ENCODE results near the gene MAN2A1.

Gene MAN2A1

DNA sequence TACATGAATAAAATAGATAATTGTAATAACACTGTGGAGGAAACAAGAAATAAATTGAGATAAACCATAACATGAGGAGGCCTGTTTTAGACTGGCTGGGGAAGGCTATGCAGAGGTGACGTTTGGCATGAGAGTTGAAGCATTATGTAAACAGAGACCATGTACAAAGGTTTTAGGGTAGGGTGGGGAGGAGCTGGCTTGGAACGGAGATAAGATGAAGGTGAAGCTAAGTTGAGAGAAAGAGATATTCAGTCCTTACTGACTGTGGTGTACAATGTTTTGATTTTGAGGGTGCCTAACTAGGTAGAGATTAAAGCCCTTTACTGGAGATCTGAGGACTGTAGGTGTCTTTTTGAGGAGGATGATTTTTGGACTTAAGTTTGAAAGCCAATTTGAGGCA lies 17.8 kb downstream of the MAN2A1 start:
- DNase-seq (ENCODE audit: low spot score) = no peak

GRCh38 chr5:109708813-109709212 lies 19.1 kb downstream of the MAN2A1 start:
- DNase-seq (ENCODE audit: low spot score) = no peak

DNA sequence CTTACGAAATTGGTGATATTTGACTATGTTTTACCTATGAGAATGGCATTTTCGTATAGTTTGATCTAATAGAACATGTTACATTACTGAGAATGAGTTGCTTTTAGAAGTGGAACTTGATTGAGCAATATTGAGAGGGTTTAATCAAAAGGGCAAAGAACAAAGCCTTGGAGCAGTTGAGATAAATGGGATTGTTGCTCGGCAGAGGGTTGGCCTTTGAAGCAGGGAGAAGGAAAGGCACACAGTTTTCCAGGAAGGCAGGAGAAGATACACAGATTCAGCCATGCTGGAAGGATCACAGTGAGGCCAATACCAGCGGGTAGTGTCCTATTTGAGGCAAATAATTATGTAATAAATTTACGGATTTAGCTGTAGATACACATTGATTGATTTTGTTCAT lies 19.5 kb downstream of the MAN2A1 start:
- DNase-seq (ENCODE audit: low spot score) = no peak

- no peak for DNase-seq (ENCODE audit: low spot score)
Measured at GRCh38 chr5:109711673-109712072, 21.9 kb downstream of the MAN2A1 start.

GRCh38 chr5:109713453-109713852 lies 23.7 kb downstream of the MAN2A1 start:
- no peak for DNase-seq (ENCODE audit: low spot score)

GRCh38 chr5:109714592-109714991 lies 24.9 kb downstream of the MAN2A1 start:
- no peak for DNase-seq (ENCODE audit: low spot score)

GRCh38 chr5:109718216-109718615 lies 28.5 kb downstream of the MAN2A1 start:
- no peak for DNase-seq (ENCODE audit: low spot score)

DNA sequence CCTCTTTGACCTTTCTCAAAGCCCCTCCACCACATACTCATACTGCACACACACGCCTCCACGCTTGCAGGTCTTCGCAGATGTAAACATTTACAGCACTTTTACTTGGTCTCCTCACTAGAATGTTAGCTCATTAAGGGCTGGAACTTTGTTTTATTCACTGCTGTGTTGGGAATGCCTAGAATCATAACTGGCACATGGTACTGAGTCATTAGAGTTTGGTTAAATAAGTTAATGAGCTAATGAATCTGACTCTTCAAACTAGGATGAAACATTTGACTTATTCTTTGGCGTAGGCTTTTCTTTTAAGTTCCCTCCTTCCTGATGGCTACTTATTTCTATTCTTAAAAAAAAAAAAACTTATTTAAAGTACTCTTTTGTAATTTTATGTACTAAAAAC lies 28.9 kb downstream of the MAN2A1 start:
- DNase-seq (ENCODE audit: low spot score) = no peak

GRCh38 chr5:109719978-109720377 lies 30.3 kb downstream of the MAN2A1 start:
- DNase-seq (ENCODE audit: low spot score) = no peak

- no peak for DNase-seq (ENCODE audit: low spot score)
Measured at GRCh38 chr5:109721741-109722140, 32.0 kb downstream of the MAN2A1 start.

- no peak for DNase-seq (ENCODE audit: low spot score)
Measured at GRCh38 chr5:109723606-109724005, 33.9 kb downstream of the MAN2A1 start.

GRCh38 chr5:109725135-109725534 lies 35.4 kb downstream of the MAN2A1 start:
- DNase-seq (ENCODE audit: low spot score) = no peak

GRCh38 chr5:109739741-109740728 lies 50.3 kb downstream of the MAN2A1 start:
- DNase-seq (ENCODE audit: low spot score) = no peak

DNA sequence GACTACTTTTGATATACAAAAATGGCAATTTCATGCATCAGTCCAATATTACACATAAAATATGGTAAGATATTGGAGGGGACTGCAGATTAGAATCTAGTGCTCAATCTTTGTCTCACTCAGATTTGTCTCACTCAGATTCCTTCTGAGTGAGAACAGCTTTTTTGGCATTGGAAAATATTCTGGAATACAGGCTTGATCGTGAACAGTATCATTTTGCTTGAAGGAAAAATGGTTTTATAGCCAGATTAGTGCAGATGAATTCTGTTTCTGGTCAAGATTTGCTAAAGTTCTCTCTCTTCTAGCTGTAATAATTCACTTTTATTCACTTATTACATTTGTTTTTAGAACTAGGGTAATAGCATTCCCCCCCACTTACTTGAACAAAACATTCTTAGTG lies 51.2 kb downstream of the MAN2A1 start:
- DNase-seq (ENCODE audit: low spot score) = no peak

- no peak for DNase-seq (ENCODE audit: low spot score)
Measured at GRCh38 chr5:109741390-109741789, 51.7 kb downstream of the MAN2A1 start.

GRCh38 chr5:109743041-109743531 lies 53.4 kb downstream of the MAN2A1 start:
- DNase-seq (ENCODE audit: low spot score) = no peak

GRCh38 chr5:109743770-109744212 lies 54.1 kb downstream of the MAN2A1 start:
- DNase-seq (ENCODE audit: low spot score) = no peak

DNA sequence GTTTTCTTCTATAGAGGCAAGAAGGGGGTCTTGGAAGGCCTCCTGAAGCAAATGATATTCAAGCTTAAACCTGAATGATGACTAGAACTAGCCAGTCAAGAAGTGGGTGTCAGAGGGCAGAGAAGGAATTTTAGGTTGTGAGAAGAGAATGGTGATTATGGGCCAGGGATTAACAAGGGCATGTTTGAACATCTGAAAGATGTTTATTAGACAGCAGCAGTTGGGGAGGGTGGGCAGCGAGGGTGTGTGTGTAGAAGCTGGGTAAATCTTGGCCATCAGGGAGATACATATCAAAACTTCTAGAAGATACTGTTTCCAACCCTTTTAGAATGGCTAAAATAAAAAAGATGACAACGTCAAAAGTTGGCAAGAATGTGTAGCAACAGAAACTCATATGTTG lies 54.5 kb downstream of the MAN2A1 start:
- DNase-seq (ENCODE audit: low spot score) = no peak

DNA sequence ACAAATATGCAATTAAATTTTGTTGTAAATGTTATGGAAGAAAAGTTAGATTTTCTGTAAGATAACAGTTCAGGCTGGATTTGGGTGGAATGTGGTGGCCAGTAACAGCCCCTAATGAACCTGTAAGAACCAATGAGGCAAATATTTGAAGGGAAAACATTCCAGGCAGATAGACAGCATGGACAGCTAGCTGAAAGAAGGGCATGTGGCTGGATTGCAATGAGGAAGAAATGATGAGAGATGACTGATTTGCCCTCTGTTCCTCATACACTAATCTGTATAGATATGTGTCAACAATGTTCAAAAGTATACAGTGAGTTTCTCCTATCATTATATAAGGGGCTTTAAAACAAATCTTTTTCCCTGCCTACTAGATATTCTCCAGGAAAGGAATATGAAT lies 58.8 kb downstream of the MAN2A1 start:
- no peak for DNase-seq (ENCODE audit: low spot score)

DNA sequence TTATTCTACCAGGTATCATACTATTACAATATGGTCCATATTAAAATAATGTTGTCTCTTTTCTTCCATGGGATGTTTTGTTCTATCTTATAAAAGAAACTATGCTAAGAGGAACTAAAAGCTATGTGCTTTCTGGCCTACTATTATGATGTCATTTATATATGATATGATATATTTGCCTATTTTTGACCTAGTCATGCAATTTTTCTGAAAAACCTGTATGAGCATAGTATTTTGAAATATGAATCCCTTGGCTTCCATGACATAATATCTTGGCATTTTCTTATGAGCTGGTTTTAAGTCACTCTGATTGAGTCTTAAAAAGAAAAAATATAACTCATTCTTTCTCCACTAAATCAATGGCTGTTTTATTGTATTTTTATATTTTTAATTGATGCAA lies 60.7 kb downstream of the MAN2A1 start:
- DNase-seq (ENCODE audit: low spot score) = no peak

DNA sequence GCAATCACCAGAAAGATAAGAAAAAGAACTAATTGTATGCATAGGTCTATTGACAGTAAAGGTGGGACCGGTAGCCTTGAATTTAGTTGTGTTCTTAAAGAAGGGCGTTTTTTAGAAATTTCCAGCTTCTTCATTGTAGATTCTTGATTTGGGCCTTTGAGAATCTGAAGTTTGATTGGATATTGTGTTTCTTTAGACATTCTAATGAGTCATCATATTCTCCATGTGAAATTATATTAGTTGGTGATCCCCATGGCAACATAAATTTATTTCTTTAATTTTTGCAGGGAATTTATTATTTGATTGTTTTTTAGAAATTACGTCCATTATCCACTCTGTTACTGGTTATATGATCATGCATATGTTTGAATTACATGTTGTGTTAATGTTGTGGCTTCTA lies 63.6 kb downstream of the MAN2A1 start:
- no peak for DNase-seq (ENCODE audit: low spot score)

DNA sequence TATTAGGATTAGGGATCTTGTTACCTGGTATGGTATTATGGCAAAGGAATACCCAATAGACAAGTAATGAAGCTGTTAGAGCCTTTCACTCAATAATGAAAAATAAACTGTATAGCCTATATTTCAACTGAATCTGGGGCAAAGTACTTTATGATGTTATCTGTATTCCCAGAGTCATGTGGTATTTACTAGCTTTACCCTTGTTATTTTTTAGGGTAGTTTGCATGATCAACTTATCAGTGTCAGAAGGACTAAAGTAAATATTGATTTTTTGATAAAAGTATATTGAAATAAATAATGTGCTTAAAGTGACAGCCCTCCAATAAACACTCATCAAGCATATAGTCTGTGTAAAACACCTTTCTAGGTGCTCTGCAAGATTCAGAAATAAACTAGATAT lies 64.6 kb downstream of the MAN2A1 start:
- DNase-seq (ENCODE audit: low spot score) = no peak

- DNase-seq (ENCODE audit: low spot score) = no peak
Measured at GRCh38 chr5:109755761-109756160, 66.0 kb downstream of the MAN2A1 start.

Measured in globus pallidus (tissue), 1 donor.